Keratinocyte (primary cell): ENCODE measurements around the gene LRRC39.

Source experiments
- CTCF ChIP-seq, 3 experiments: IDR thresholded peaks in 1 of 3; conservative IDR thresholded peaks in 1 of 3; optimal IDR thresholded peaks in 1 of 3; 2 replicates in 2 of 3; 3 replicates in 1 of 3; pipeline versions ENCODE3 to v1.5.1; 2011; ENCODE audit warnings: low read length in 3 of 3, mild to moderate bottlenecking in 3 of 3, moderate library complexity in 2 of 3, control low read depth in 1 of 3, inconsistent platforms in 1 of 3; ENCODE audit not compliant: insufficient read depth in 2 of 3; ENCODE audit errors: extremely low read depth in 1 of 3
- EZH2 ChIP-seq: IDR thresholded peaks from one replicate; pipeline ENCODE4 v1.6.1; 2012; ENCODE audit warnings: inconsistent platforms, mild to moderate bottlenecking, low read length, moderate library complexity

- no peak for TF ChIP-seq CTCF (optimal IDR thresholded peaks at IDR 0.05 in 1 of 3, IDR thresholded peaks at IDR 0.05 in 1 of 3, conservative IDR thresholded peaks at IDR 0.05 in 1 of 3; ENCODE audit: extremely low read depth in 1 of 3, insufficient read depth in 2 of 3, low read length in 3 of 3)
- TF ChIP-seq EZH2 = no peak
These were observed 41.8 kb upstream of the LRRC39 start for GRCh38 chr1:100219883-100220282.
